ENCODE results near the gene BTBD18.

DNA sequence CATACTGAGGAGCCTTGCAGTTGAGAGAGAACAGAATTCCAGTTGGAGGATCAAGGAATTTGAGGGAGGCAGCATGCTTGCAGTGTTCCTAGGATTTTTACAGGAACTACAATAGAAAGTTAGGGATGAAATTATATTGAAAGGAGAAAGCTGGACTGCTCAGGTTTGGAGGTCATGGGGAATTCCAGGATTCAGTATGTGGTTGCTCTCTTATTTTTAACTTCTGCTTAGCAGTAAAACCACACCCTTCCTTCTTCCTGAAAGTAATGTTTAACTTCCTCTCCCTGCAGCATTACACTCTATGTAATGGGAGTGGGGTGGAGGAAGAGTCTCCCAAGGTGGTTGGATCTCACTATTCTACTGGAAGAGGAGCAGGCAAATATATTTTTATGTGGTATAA, 41.3 kb upstream of the BTBD18 start:
- no peak for TF ChIP-seq CTCF (conservative IDR thresholded peaks at IDR 0.05)
- TF ChIP-seq ZFX (IDR thresholded peaks at IDR 0.05) = no peak

All from C4-2B (cell line).